Chondrocyte (in vitro differentiated cells): ENCODE results near the gene FEN1. TPM values are rescaled to one million over a fixed set of nuclear protein-coding genes. Genes with fewer than 3 reads are reported as not detected.

Source experiments
- DNase-seq: peaks from one replicate; pipeline ENCODE4 v3.0.0; 2021; ENCODE audit warnings: mixed read lengths, low spot score
- H3K27ac Mint-ChIP-seq: one replicate; pipeline ENCODE4 v1.8.0; 2021; ENCODE audit warnings: mild to moderate bottlenecking, moderate library complexity, mixed read lengths; ENCODE audit not compliant: unreplicated experiment
- H3K27me3 Mint-ChIP-seq: 2 replicates; pipeline ENCODE4 v1.8.0; 2021; ENCODE audit warnings: low read depth, mixed read lengths
- H3K36me3 Mint-ChIP-seq: 2 replicates; pipeline ENCODE4 v1.8.0; 2021; ENCODE audit warnings: low read depth, mixed read lengths
- H3K4me1 Mint-ChIP-seq: 2 replicates; pipeline ENCODE4 v1.8.0; 2021; ENCODE audit warnings: low read depth, mild to moderate bottlenecking, mixed read lengths
- H3K4me3 Mint-ChIP-seq: one replicate; pipeline ENCODE4 v1.8.0; 2021; ENCODE audit warnings: mild to moderate bottlenecking, moderate library complexity, mixed read lengths; ENCODE audit not compliant: unreplicated experiment
- H3K9me3 Mint-ChIP-seq: 2 replicates; pipeline ENCODE4 v1.8.0; 2021; ENCODE audit warnings: low read depth, mixed read lengths
- total RNA-seq: library from RNA; stranded (reverse); gene quantifications from 3 replicates; pipeline ENCODE4 v1.2.1, GENCODE V29; 2021
- TF ChIP-seq, protein P1 (sequence below): fragments of 200-600 bp; sonication (generic); IDR thresholded peaks from 2 replicates; pipeline ENCODE4 v1.5.0; 2021; ENCODE audit warnings: antibody characterized with exemption, mild to moderate bottlenecking, moderate library complexity

Gene FEN1
- total RNA-seq, 1 donor from 2014 or later: 12.6 TPM

DNA sequence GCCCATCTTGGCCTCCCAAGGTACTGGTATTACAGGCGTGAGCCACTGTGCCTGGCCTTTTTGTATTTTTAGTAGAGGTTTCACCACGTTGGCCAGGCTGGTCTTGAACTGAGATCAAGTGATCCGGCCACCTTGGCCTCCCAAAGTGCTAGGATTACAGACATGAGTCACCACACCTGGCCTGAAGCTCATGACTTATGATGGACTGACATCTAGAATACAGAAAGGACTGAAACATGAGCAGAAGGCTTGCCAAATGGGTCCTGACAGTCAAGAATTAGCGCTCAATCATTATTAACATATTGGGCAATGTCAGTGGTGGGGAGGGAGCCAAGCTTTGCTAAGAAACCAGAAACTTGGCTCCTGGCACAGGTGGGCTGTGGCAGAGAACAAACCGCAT is 19.1 kb downstream of the FEN1 start:
- peak; percentile 19 for DNase-seq
- Mint-ChIP-seq H3K4me3 (no peak overlapping the region), H3K36me3 (peaks cover 20% of the 10 kb centered on the region)

DNA sequence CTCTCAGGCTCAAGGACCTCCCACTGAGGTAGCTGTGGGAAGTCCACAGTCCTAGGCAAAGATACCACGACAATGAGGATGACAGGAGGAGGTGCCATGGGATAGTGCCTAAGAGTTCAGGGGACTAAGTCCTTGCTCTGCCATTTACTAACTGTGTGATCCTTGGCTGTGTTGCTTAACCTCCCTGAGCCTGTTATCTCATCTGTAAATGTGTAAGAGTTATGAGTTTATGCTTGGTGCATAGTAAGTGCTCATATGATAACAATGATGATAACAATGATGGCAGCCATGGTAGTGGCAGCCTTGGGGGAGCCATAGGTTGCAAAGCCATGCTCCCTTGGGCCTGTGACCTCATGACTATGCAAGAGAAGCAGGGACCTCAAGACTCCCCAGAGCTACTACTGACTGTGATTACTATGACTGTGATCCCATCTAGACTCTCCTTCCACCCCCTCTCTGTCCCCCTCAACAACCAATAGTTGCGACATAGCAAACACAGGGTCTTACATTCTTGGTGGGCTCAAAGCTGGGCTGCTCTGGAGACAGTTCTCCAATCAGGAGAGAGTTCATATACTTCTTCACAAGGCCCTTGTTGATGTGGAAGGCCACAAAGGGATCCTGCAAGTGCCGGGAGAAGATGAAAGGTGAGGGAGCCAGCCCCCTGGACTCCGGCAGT is 20.2 kb downstream of the FEN1 start:
- DNase-seq: peak; percentile 27
- Mint-ChIP-seq H3K27me3 (no peaks in the 10 kb centered on the region), H3K36me3 (peaks cover 20% of the 10 kb centered on the region), H3K27ac (no peak overlapping the region), H3K4me3 (no peak overlapping the region), H3K4me1 (peaks cover 18% of the 10 kb centered on the region), H3K9me3 (no peaks in the 10 kb centered on the region)
- TF ChIP-seq, protein P1, sequence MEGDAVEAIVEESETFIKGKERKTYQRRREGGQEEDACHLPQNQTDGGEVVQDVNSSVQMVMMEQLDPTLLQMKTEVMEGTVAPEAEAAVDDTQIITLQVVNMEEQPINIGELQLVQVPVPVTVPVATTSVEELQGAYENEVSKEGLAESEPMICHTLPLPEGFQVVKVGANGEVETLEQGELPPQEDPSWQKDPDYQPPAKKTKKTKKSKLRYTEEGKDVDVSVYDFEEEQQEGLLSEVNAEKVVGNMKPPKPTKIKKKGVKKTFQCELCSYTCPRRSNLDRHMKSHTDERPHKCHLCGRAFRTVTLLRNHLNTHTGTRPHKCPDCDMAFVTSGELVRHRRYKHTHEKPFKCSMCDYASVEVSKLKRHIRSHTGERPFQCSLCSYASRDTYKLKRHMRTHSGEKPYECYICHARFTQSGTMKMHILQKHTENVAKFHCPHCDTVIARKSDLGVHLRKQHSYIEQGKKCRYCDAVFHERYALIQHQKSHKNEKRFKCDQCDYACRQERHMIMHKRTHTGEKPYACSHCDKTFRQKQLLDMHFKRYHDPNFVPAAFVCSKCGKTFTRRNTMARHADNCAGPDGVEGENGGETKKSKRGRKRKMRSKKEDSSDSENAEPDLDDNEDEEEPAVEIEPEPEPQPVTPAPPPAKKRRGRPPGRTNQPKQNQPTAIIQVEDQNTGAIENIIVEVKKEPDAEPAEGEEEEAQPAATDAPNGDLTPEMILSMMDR: no peak

More for the DNA sequence above, 19.1 kb downstream of the FEN1 start:
- H3K9me3 Mint-ChIP-seq: no peaks in the 10 kb centered on the region
- H3K4me1 Mint-ChIP-seq: peaks cover 10% of the 10 kb centered on the region
- TF ChIP-seq, protein P1: no peak
- H3K27ac Mint-ChIP-seq: no peak overlapping the region
- H3K27me3 Mint-ChIP-seq: no peaks in the 10 kb centered on the region

DNA sequence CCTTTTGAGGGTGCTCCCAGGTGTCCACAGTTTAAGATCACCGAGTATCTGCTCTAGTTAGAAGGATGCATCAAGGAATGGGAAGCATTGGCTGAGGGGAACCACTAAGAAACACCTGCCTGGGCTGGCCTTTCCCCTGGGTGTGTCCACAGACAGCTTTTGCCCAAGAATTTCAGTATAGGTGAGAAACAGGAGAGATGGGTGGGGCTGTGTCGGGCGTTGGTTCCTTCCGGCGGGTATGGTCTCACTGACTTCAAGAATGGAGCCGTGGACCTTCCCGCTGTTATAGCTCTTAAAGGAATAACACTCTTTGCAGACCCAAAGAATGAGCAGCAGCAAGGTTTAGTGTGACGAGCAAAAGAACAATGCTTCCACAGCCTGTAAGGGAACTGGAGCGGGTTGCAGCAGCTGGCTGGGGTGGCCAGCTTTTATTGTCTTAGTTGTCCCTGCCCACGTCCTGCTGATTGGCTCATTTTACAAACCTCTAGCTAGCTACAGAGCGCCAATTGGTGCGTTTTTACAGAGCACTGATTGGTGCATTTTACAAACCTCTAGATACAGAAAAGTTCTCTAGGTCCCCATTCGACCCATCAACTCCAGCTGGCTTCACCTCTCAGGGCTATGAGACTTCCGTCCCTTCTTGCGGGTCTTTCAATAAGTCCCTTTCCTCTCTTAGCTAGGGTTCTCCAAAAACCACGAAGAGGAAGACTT is 21.7 kb downstream of the FEN1 start:
- Mint-ChIP-seq H3K4me1 (peaks cover 18% of the 10 kb centered on the region), H3K27ac (peak overlapping the region; percentile 98), H3K36me3 (peaks cover 14% of the 10 kb centered on the region), H3K9me3 (no peaks in the 10 kb centered on the region), H3K27me3 (no peaks in the 10 kb centered on the region), H3K4me3 (peak overlapping the region; percentile 96)
- peak; percentile 54 for DNase-seq
- TF ChIP-seq, protein P1: no peak

DNA sequence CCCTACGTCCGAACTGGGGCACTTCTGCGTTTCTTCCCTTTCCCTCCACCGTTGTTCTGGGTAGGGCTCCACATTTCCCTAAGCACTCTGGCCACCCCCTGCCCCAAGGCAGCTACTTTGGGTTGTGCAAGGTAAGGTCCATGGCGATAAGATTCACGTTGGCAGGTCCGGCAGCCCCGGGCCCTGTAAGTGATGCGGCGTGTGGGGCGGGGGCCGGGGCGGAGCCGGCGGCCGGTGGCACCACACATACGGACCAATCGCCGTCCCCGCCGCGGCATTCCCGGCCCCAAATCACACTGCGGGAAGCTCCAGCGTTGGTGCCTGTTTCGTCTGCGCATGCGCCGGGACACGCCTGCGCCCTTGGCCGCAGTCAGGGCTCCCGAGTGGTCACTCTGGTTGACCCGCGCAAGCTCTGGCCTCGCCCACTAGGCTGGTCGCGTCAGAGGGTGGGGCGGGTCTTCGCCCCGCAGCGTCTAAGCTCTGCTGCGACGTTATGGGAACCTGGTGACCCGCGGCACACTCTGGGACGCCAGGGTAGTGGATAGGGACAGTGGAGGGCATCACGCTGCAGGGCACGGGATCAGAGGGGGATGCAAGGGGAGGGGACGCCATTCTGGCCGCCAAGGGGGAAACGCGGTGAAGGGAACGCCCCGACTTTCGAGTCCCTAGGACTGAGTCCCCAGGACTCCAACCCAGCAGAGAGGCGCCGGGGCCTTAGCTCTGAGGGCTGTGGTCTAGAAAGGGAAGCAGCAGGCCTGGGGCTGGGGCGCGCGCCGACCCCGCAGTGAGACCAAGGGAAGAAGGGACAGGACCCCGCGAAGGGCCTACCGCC is 22.5 kb downstream of the FEN1 start:
- peak; percentile 98 for DNase-seq
- H3K27ac Mint-ChIP-seq: peak overlapping the region; percentile 98
- H3K9me3 Mint-ChIP-seq: no peaks in the 10 kb centered on the region
- no peaks in the 10 kb centered on the region for H3K27me3 Mint-ChIP-seq
- H3K4me3 Mint-ChIP-seq: peak overlapping the region; percentile 96
- TF ChIP-seq, protein P1: no peak
- peaks cover 18% of the 10 kb centered on the region for H3K4me1 Mint-ChIP-seq
- peaks cover 10% of the 10 kb centered on the region for H3K36me3 Mint-ChIP-seq
